Measurements from ENCODE around the gene TSPAN3.
A peak's percentile ranks its signal among the peaks of the same experiment; 100 is the strongest.

The TSPAN3 gene

GRCh38 chr15:77091097-77091496, 20.2 kb upstream of the TSPAN3 start:
- no peak overlapping the region for H3K4me3 ChIP-seq (ENCODE audit: low read length)
- no peak for DNase-seq (ENCODE audit: low read depth, low spot score)

- DNase-seq (ENCODE audit: low read depth, low spot score): no peak
- H3K4me3 ChIP-seq (ENCODE audit: low read length): no peak overlapping the region
These were observed 16.3 kb upstream of the TSPAN3 start for GRCh38 chr15:77087213-77087612.

- no peak overlapping the region for H3K4me3 ChIP-seq (ENCODE audit: low read length)
- DNase-seq (ENCODE audit: low read depth, low spot score): no peak
These were observed 14.4 kb upstream of the TSPAN3 start for GRCh38 chr15:77085297-77085696.

GRCh38 chr15:77084436-77084835, 13.5 kb upstream of the TSPAN3 start:
- no peak overlapping the region for H3K4me3 ChIP-seq (ENCODE audit: low read length)

GRCh38 chr15:77083381-77084160, 12.7 kb upstream of the TSPAN3 start:
- no peak overlapping the region for H3K4me3 ChIP-seq (ENCODE audit: low read length)
- DNase-seq (ENCODE audit: low read depth, low spot score): no peak

More at GRCh38 chr15:77084436-77084835, 13.5 kb upstream of the TSPAN3 start:
- DNase-seq (ENCODE audit: low read depth, low spot score): no peak

- H3K4me3 ChIP-seq (ENCODE audit: low read length): no peak overlapping the region
- no peak for DNase-seq (ENCODE audit: low read depth, low spot score)
These were observed 11.1 kb upstream of the TSPAN3 start for GRCh38 chr15:77081971-77082370.

- no peak for DNase-seq (ENCODE audit: low read depth, low spot score)
- no peak overlapping the region for H3K4me3 ChIP-seq (ENCODE audit: low read length)
These were observed 5.5 kb upstream of the TSPAN3 start for GRCh38 chr15:77076323-77076915.

- no peak for DNase-seq (ENCODE audit: low read depth, low spot score)
- H3K4me3 ChIP-seq (ENCODE audit: low read length): no peak overlapping the region
These were observed 4.6 kb upstream of the TSPAN3 start for GRCh38 chr15:77075528-77075927.

GRCh38 chr15:77074350-77074749, 3.4 kb upstream of the TSPAN3 start:
- H3K4me3 ChIP-seq (ENCODE audit: low read length): no peak overlapping the region
- DNase-seq (ENCODE audit: low read depth, low spot score): no peak

- DNase-seq (ENCODE audit: low read depth, low spot score): no peak
- no peak overlapping the region for H3K4me3 ChIP-seq (ENCODE audit: low read length)
These were observed 655 bp upstream of the TSPAN3 start for GRCh38 chr15:77071305-77072223.

- DNase-seq (ENCODE audit: low read depth, low spot score): no peak
- H3K4me3 ChIP-seq (ENCODE audit: low read length): peak overlapping the region; percentile 65
These were observed 772 bp downstream of the TSPAN3 start for GRCh38 chr15:77070180-77070494.

GRCh38 chr15:77069521-77070121, 1.3 kb downstream of the TSPAN3 start:
- DNase-seq (ENCODE audit: low read depth, low spot score): no peak

GRCh38 chr15:77068633-77069032, 2.3 kb downstream of the TSPAN3 start:
- no peak for DNase-seq (ENCODE audit: low read depth, low spot score)
- no peak overlapping the region for H3K4me3 ChIP-seq (ENCODE audit: low read length)

More at GRCh38 chr15:77069521-77070121, 1.3 kb downstream of the TSPAN3 start:
- H3K4me3 ChIP-seq (ENCODE audit: low read length): peak overlapping the region; percentile 65

- no peak overlapping the region for H3K4me3 ChIP-seq (ENCODE audit: low read length)
- no peak for DNase-seq (ENCODE audit: low read depth, low spot score)
These were observed 3.1 kb downstream of the TSPAN3 start for GRCh38 chr15:77067691-77068367.

GRCh38 chr15:77066971-77067690, 3.8 kb downstream of the TSPAN3 start:
- no peak overlapping the region for H3K4me3 ChIP-seq (ENCODE audit: low read length)
- DNase-seq (ENCODE audit: low read depth, low spot score): no peak

GRCh38 chr15:77064539-77065308, 6.2 kb downstream of the TSPAN3 start:
- DNase-seq (ENCODE audit: low read depth, low spot score): no peak
- H3K4me3 ChIP-seq (ENCODE audit: low read length): no peak overlapping the region

- no peak overlapping the region for H3K4me3 ChIP-seq (ENCODE audit: low read length)
- no peak for DNase-seq (ENCODE audit: low read depth, low spot score)
These were observed 6.8 kb downstream of the TSPAN3 start for GRCh38 chr15:77064063-77064462.

GRCh38 chr15:77063249-77063648, 7.7 kb downstream of the TSPAN3 start:
- no peak for DNase-seq (ENCODE audit: low read depth, low spot score)
- H3K4me3 ChIP-seq (ENCODE audit: low read length): no peak overlapping the region

All from Jurkat, Clone E6-1 (cell line).